GM12878 (cell line): ENCODE results near the gene CABLES1.

Experiments used
- CTCF ChIP-seq, 3 experiments: IDR thresholded peaks in 2 of 3; conservative IDR thresholded peaks in 1 of 3; 2 replicates each; pipeline ENCODE4 v1.5.1; 2011; ENCODE audit warnings: low read depth in 3 of 3, low read length in 3 of 3, mild to moderate bottlenecking in 3 of 3, control low read depth in 2 of 3, moderate library complexity in 2 of 3, inconsistent platforms in 1 of 3, mixed read lengths in 1 of 3; ENCODE audit not compliant: control insufficient read depth in 2 of 3, insufficient read depth in 1 of 3; ENCODE audit errors: extremely low read depth in 1 of 3
- EP300 ChIP-seq, 2 experiments: fragments of 150-350 bp in 1 of 2; IDR thresholded peaks; 2 replicates each; pipeline ENCODE4 v1.6.1; 2011 to 2012; ENCODE audit warnings: low read depth in 2 of 2, low read length in 2 of 2, borderline replicate concordance in 1 of 2, improper control_type of control experiment in 1 of 2, inconsistent platforms in 1 of 2; ENCODE audit not compliant: control insufficient read depth in 1 of 2
- IRF3 ChIP-seq: fragments of 450-650 bp; IDR thresholded peaks from 2 replicates; pipeline ENCODE4 v1.6.1; 2014; ENCODE audit warnings: mild to moderate bottlenecking
- POLR2AphosphoS5 ChIP-seq: IDR thresholded peaks from 2 replicates; pipeline ENCODE4 v1.6.1; 2011; ENCODE audit warnings: mild to moderate bottlenecking, low read length, inconsistent platforms
- RB1 ChIP-seq: fragments of 450-650 bp; formaldehyde crosslinking; IDR thresholded peaks from 2 replicates; pipeline ENCODE4 v1.6.1; 2017; ENCODE audit warnings: mild to moderate bottlenecking, borderline replicate concordance
- REST ChIP-seq: IDR thresholded peaks from 2 replicates; pipeline ENCODE4 v1.6.1; 2012; ENCODE audit warnings: mild to moderate bottlenecking, low read depth, low read length
- ZNF217 ChIP-seq: fragments of 450-650 bp; IDR thresholded peaks from 2 replicates; pipeline ENCODE4 v1.6.1; 2017; ENCODE audit warnings: antibody characterized with exemption, mild to moderate bottlenecking
- TF ChIP-seq, protein P1 (sequence below): IDR thresholded peaks from 2 replicates; pipeline ENCODE4 v1.6.1; 2012; ENCODE audit warnings: low read depth, low read length, improper control_type of control experiment
- TF ChIP-seq, protein P2 (sequence below): fragments of 450-650 bp; formaldehyde crosslinking; IDR thresholded peaks from 2 replicates; pipeline ENCODE4 v1.4.0; 2022; ENCODE audit warnings: mild to moderate bottlenecking, moderate library complexity

DNA sequence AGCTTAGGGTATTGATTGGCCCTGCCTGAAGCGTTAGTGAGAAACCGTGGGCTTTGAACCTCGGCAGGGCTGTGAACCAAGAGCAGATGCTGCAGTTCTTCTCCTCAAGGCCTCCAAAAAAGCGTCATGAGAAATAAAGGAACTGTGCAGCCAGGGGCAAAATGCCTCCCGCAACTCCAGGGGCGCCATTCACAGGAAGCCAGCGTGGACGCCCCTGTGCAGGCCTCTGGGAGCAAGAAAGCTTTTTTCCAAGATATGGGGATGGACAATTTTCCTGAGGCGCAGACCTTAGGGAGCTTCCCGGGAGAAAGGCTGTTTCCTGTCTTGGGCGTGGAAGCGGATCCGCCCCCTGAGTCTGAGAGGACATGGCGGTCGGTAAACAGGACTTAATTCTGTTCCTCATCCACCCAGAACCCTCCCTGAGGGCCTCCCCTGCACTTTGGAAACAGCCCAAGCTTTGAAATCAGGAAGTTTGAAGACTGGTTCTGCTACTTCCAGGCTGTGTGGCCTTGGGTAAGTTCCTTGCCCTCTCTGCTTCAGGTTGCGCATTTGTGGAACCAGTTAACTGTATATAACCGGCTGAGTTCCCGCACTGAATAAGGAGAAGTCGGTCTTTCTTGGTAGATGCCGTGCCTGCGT, 29.6 kb upstream of the CABLES1 start:
- TF ChIP-seq EP300 (IDR thresholded peaks at IDR 0.05; ENCODE audit: borderline replicate concordance in 1 of 2, control insufficient read depth in 1 of 2, low read depth in 2 of 2, low read length in 2 of 2), result no peak
- no peak for TF ChIP-seq ZNF217
- TF ChIP-seq, protein P1, sequence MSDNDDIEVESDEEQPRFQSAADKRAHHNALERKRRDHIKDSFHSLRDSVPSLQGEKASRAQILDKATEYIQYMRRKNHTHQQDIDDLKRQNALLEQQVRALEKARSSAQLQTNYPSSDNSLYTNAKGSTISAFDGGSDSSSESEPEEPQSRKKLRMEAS, result no peak
- TF ChIP-seq POLR2AphosphoS5, result no peak
- TF ChIP-seq CTCF (IDR thresholded peaks at IDR 0.05 in 2 of 3, conservative IDR thresholded peaks at IDR 0.05 in 1 of 3; ENCODE audit: control insufficient read depth in 2 of 3, extremely low read depth in 1 of 3, insufficient read depth in 1 of 3, low read depth in 3 of 3, low read length in 3 of 3), result no peak
- TF ChIP-seq RB1, result no peak
- TF ChIP-seq, protein P2, sequence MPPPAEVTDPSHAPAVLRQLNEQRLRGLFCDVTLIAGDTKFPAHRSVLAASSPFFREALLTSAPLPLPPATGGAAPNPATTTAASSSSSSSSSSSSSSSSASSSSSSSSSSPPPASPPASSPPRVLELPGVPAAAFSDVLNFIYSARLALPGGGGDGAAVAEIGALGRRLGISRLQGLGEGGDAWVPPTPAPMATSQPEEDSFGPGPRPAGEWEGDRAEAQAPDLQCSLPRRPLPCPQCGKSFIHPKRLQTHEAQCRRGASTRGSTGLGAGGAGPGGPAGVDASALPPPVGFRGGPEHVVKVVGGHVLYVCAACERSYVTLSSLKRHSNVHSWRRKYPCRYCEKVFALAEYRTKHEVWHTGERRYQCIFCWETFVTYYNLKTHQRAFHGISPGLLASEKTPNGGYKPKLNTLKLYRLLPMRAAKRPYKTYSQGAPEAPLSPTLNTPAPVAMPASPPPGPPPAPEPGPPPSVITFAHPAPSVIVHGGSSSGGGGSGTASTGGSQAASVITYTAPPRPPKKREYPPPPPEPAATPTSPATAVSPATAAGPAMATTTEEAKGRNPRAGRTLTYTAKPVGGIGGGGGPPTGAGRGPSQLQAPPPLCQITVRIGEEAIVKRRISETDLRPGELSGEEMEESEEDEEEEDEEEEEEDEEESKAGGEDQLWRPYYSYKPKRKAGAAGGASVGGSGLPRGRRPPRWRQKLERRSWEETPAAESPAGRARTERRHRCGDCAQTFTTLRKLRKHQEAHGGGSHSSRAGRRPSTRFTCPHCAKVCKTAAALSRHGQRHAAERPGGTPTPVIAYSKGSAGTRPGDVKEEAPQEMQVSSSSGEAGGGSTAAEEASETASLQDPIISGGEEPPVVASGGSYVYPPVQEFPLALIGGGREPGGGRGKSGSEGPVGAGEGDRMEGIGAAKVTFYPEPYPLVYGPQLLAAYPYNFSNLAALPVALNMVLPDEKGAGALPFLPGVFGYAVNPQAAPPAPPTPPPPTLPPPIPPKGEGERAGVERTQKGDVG (CRISPR knock-in tag), result no peak
- no peak for TF ChIP-seq REST
- no peak for TF ChIP-seq IRF3
